ENCODE data around the gene BICRA.

Gene BICRA

DNA sequence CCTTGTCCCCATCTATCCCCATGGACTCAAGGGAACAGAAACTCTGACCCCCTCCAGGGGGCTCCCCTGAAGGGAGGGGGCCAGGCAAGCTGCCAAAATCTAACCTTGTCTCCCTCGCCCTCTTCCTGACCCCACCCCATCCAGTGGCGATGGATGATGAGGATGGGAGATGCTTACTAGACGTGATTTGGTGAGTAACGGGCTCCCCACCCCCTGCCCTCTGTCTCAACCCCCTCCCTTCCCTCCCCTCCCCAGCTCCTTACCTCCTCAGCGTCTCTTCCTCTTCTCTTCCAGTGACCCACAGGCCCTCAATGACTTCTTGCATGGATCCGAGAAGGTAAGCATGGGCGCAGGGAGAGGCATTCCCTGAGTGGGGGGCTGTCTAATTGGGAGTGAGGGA, 64.5 kb downstream of the BICRA start:
- Histone ChIP-seq H3K27me3 (replicated peaks; ENCODE audit: control insufficient read depth, insufficient read depth, low read length) (no peaks in the 10 kb centered on the region), H3K9me3 (ENCODE audit: control insufficient read depth, low read length) (no peaks in the 10 kb centered on the region), H3K4me1 (ENCODE audit: control insufficient read depth, insufficient read depth, low read length) (no peaks in the 10 kb centered on the region), H3K9ac (ENCODE audit: low read length) (no peak overlapping the region), H3K36me3 (ENCODE audit: control insufficient read depth, insufficient read depth, low read length, severe bottlenecking) (peaks cover 48% of the 10 kb centered on the region), H3K4me3 (ENCODE audit: low read length) (no peak overlapping the region)
- DNase-seq (ENCODE audit: low read depth): no peak

DNA sequence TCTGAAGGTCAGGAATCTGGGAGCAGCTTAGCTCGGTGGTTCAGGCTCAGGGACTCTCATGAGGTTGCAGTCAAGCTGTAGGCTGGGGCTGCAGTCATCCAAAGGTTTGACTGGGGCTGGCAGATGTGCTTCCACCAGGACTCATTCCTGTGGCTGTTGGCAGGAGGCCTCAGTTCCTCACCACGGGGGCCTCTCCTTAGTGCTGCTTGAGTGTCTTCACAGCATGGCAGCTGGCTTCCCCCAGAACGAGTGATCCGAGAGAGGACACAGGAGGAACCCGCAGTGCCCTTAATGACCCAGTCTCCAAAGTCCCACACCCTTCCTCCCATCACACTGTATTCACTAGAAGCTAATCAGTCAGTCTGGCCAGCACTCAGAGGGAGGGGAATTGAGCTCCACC, 65.6 kb downstream of the BICRA start:
- Histone ChIP-seq H3K36me3 (ENCODE audit: control insufficient read depth, insufficient read depth, low read length, severe bottlenecking) (peaks cover 49% of the 10 kb centered on the region), H3K9ac (ENCODE audit: low read length) (no peak overlapping the region), H3K9me3 (ENCODE audit: control insufficient read depth, low read length) (no peaks in the 10 kb centered on the region)

DNA sequence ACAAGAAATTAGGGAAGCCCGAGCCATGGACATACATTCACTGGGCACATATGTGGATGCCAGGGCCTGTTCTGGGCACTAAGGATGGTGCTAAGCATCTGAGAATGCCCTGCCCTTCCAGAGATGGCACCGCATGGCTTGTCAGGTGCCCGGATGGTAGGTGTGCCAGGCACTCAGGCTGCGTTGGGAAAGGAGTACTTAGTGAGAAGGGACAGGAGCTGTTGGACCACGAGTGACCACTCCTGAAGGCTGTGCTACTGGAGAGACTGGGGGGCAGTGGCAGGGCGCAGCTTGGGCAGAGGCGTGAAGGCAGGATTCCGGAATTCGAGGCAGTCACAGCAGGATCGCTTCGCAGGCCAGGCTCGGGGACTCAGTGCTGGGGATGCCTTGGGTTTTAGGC, 66.3 kb downstream of the BICRA start:
- Histone ChIP-seq H3K4me3 (ENCODE audit: low read length) (no peak overlapping the region), H3K9me3 (ENCODE audit: control insufficient read depth, low read length) (no peaks in the 10 kb centered on the region), H3K9ac (ENCODE audit: low read length) (no peak overlapping the region), H3K27me3 (replicated peaks; ENCODE audit: control insufficient read depth, insufficient read depth, low read length) (no peaks in the 10 kb centered on the region), H3K36me3 (ENCODE audit: control insufficient read depth, insufficient read depth, low read length, severe bottlenecking) (peaks cover 52% of the 10 kb centered on the region), H3K4me1 (ENCODE audit: control insufficient read depth, insufficient read depth, low read length) (no peaks in the 10 kb centered on the region)
- DNase-seq (ENCODE audit: low read depth): no peak

More for the DNA sequence above, 65.6 kb downstream of the BICRA start:
- no peaks in the 10 kb centered on the region for H3K4me1 ChIP-seq (ENCODE audit: control insufficient read depth, insufficient read depth, low read length)
- no peaks in the 10 kb centered on the region for H3K27me3 ChIP-seq (replicated peaks; ENCODE audit: control insufficient read depth, insufficient read depth, low read length)
- H3K4me3 ChIP-seq (ENCODE audit: low read length): no peak overlapping the region
- no peak for DNase-seq (ENCODE audit: low read depth)

DNA sequence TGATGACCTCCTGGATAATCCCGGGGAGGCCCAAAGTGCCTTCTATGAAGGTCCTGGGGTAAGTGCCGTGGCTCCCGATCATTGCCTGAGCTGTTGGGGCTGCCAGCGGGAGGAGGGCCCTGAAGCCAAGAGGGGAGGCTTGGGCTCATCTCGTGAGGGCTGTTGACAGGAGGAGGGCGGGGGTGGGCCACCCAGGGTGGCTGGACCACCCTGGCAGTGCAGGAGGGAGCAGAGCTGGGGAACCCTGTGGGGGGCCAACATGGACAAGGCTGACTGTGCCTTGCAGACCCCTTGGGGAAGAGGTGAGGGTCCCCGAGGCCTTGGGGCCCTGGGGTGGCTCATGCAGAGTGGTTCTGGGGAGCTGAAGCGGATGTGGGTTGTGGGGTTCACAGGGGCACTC, 66.9 kb downstream of the BICRA start:
- Histone ChIP-seq H3K27me3 (replicated peaks; ENCODE audit: control insufficient read depth, insufficient read depth, low read length) (no peaks in the 10 kb centered on the region), H3K4me1 (ENCODE audit: control insufficient read depth, insufficient read depth, low read length) (no peaks in the 10 kb centered on the region), H3K9ac (ENCODE audit: low read length) (no peak overlapping the region), H3K4me3 (ENCODE audit: low read length) (no peak overlapping the region), H3K9me3 (ENCODE audit: control insufficient read depth, low read length) (no peaks in the 10 kb centered on the region), H3K36me3 (ENCODE audit: control insufficient read depth, insufficient read depth, low read length, severe bottlenecking) (peaks cover 52% of the 10 kb centered on the region)
- DNase-seq (ENCODE audit: low read depth): no peak

DNA sequence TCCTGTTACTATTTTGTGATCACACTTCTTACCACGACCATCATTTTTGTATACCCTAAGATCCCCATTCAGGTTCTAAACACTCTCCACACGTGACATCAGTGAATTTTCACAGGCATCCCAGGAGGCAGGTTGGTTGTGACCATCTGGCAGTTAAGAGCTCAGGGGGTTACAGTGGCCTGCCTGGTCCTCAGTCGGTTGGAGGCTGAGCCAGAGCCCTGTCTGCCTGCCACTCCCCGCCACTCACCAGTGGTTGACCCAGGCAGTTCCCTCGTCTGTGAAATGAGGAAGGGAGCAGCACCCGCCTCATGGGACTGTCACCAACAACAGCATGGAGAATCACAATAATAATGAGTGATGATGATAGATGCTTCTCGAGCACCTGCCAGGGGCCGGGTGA, 67.9 kb downstream of the BICRA start:
- Histone ChIP-seq H3K4me1 (ENCODE audit: control insufficient read depth, insufficient read depth, low read length) (no peaks in the 10 kb centered on the region), H3K36me3 (ENCODE audit: control insufficient read depth, insufficient read depth, low read length, severe bottlenecking) (peaks cover 51% of the 10 kb centered on the region), H3K9ac (ENCODE audit: low read length) (no peak overlapping the region), H3K9me3 (ENCODE audit: control insufficient read depth, low read length) (no peaks in the 10 kb centered on the region), H3K4me3 (ENCODE audit: low read length) (no peak overlapping the region), H3K27me3 (replicated peaks; ENCODE audit: control insufficient read depth, insufficient read depth, low read length) (no peaks in the 10 kb centered on the region)
- no peak for DNase-seq (ENCODE audit: low read depth)

DNA sequence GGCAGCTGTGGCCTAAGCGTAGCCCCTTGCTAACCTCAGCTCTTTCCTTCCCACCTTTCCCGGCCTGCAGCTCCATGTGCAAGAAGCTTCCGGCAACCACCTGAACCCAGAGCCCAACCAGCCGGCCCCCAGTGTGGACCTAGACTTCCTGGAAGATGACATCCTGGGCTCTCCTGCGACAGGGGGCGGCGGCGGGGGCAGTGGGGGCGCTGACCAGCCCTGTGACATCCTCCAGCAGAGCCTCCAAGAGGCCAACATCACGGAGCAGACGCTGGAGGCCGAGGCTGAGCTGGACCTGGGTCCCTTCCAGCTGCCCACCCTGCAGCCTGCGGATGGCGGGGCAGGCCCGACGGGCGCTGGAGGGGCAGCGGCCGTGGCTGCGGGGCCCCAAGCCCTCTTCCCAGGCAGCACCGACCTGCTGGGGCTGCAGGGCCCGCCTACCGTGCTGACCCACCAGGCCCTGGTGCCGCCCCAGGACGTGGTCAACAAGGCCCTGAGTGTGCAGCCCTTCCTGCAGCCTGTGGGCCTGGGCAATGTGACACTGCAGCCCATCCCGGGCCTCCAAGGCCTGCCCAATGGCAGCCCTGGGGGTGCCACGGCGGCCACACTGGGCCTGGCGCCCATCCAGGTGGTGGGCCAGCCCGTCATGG, 70.4 kb downstream of the BICRA start:
- no peak overlapping the region for H3K9ac ChIP-seq (ENCODE audit: low read length)
- peaks cover 45% of the 10 kb centered on the region for H3K36me3 ChIP-seq (ENCODE audit: control insufficient read depth, insufficient read depth, low read length, severe bottlenecking)
- DNase-seq (ENCODE audit: low read depth): no peak
- H3K4me3 ChIP-seq (ENCODE audit: low read length): no peak overlapping the region
- no peaks in the 10 kb centered on the region for H3K27me3 ChIP-seq (replicated peaks; ENCODE audit: control insufficient read depth, insufficient read depth, low read length)
- no peaks in the 10 kb centered on the region for H3K4me1 ChIP-seq (ENCODE audit: control insufficient read depth, insufficient read depth, low read length)
- H3K9me3 ChIP-seq (ENCODE audit: control insufficient read depth, low read length): no peaks in the 10 kb centered on the region

DNA sequence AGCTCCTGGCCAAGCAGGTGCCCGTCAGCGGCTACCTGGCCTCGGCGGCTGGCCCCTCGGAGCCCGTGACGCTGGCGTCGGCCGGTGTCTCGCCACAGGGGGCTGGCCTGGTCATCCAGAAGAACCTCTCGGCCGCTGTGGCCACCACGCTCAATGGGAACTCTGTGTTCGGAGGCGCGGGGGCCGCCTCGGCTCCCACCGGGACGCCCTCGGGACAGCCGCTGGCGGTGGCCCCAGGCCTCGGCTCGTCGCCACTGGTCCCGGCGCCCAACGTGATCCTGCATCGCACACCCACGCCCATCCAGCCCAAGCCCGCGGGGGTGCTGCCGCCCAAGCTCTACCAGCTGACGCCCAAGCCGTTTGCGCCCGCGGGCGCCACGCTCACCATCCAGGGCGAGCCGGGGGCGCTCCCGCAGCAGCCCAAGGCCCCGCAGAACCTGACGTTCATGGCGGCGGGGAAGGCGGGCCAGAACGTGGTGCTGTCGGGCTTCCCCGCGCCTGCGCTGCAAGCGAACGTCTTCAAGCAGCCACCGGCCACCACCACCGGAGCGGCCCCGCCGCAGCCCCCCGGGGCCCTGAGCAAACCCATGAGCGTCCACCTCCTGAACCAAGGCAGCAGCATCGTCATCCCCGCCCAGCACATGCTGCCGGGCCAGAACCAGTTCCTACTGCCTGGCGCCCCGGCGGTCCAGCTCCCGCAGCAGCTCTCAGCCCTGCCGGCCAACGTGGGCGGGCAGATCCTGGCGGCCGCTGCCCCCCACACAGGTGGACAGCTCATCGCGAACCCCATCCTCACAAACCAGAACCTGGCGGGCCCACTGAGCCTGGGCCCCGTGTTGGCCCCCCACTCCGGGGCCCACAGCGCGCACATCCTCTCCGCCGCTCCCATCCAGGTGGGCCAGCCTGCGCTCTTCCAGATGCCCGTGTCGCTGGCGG, 71.3 kb downstream of the BICRA start:
- Histone ChIP-seq H3K4me1 (ENCODE audit: control insufficient read depth, insufficient read depth, low read length) (no peaks in the 10 kb centered on the region), H3K9ac (ENCODE audit: low read length) (no peak overlapping the region), H3K27me3 (replicated peaks; ENCODE audit: control insufficient read depth, insufficient read depth, low read length) (no peaks in the 10 kb centered on the region), H3K4me3 (ENCODE audit: low read length) (no peak overlapping the region), H3K36me3 (ENCODE audit: control insufficient read depth, insufficient read depth, low read length, severe bottlenecking) (peaks cover 47% of the 10 kb centered on the region), H3K9me3 (ENCODE audit: control insufficient read depth, low read length) (no peaks in the 10 kb centered on the region)
- no peak for DNase-seq (ENCODE audit: low read depth)

DNA sequence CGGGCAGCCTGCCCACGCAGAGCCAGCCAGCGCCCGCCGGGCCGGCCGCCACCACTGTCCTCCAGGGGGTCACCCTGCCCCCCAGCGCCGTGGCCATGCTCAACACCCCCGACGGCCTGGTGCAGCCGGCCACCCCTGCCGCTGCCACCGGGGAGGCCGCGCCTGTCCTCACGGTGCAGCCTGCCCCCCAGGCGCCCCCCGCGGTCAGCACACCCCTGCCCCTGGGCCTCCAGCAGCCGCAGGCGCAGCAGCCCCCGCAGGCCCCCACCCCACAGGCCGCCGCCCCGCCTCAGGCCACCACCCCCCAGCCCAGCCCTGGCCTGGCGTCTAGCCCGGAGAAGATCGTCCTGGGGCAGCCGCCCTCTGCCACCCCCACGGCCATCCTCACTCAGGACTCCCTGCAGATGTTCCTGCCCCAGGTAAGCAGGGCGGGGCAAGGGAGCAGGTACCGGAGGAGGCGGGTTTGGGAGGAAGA, 72.0 kb downstream of the BICRA start:
- no peak for DNase-seq (ENCODE audit: low read depth)
- no peak overlapping the region for H3K9ac ChIP-seq (ENCODE audit: low read length)
- no peaks in the 10 kb centered on the region for H3K4me1 ChIP-seq (ENCODE audit: control insufficient read depth, insufficient read depth, low read length)
- H3K4me3 ChIP-seq (ENCODE audit: low read length): no peak overlapping the region
- H3K27me3 ChIP-seq (replicated peaks; ENCODE audit: control insufficient read depth, insufficient read depth, low read length): no peaks in the 10 kb centered on the region
- H3K36me3 ChIP-seq (ENCODE audit: control insufficient read depth, insufficient read depth, low read length, severe bottlenecking): peaks cover 50% of the 10 kb centered on the region
- no peaks in the 10 kb centered on the region for H3K9me3 ChIP-seq (ENCODE audit: control insufficient read depth, low read length)

DNA sequence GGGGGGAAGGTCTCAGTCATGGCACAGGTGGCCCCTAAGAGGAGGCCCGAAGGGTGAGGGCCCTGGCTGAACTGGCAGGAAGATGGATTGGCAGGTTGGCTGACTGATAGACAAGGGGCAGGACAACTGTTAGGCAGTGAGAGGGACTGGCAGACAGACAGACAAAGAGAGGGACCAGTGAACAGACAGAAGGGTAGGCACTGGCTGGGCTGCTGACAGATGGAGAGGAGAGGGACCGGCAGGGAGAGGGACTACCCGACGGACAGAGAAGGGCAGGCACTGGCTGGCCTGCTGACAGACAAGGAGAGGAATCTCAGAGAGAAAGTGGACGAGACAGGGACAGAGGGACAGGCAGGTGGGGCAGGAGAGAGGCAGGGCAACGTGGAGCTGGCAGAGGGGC, 72.5 kb downstream of the BICRA start:
- no peaks in the 10 kb centered on the region for H3K27me3 ChIP-seq (replicated peaks; ENCODE audit: control insufficient read depth, insufficient read depth, low read length)
- DNase-seq (ENCODE audit: low read depth): no peak
- no peaks in the 10 kb centered on the region for H3K4me1 ChIP-seq (ENCODE audit: control insufficient read depth, insufficient read depth, low read length)
- no peak overlapping the region for H3K4me3 ChIP-seq (ENCODE audit: low read length)
- no peak overlapping the region for H3K9ac ChIP-seq (ENCODE audit: low read length)
- peaks cover 50% of the 10 kb centered on the region for H3K36me3 ChIP-seq (ENCODE audit: control insufficient read depth, insufficient read depth, low read length, severe bottlenecking)
- H3K9me3 ChIP-seq (ENCODE audit: control insufficient read depth, low read length): no peaks in the 10 kb centered on the region

DNA sequence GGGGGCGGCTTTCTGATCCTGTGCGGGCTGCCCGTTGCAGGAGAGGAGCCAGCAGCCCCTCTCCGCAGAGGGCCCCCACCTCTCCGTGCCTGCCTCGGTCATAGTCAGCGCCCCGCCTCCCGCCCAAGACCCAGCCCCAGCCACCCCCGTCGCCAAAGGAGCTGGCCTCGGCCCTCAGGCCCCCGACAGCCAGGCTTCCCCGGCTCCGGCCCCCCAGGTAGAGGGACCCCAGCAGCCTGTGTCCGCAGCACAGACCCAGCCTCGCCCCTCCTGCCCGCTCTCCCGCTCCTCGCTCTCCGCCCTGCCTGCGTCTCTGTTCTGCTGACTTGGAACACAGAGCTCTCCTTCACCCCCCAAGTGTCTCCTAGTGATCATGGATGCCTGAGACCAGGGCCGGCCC, 73.0 kb downstream of the BICRA start:
- no peaks in the 10 kb centered on the region for H3K4me1 ChIP-seq (ENCODE audit: control insufficient read depth, insufficient read depth, low read length)
- no peak for DNase-seq (ENCODE audit: low read depth)
- H3K9me3 ChIP-seq (ENCODE audit: control insufficient read depth, low read length): no peaks in the 10 kb centered on the region
- no peaks in the 10 kb centered on the region for H3K27me3 ChIP-seq (replicated peaks; ENCODE audit: control insufficient read depth, insufficient read depth, low read length)
- H3K4me3 ChIP-seq (ENCODE audit: low read length): no peak overlapping the region
- H3K9ac ChIP-seq (ENCODE audit: low read length): no peak overlapping the region
- H3K36me3 ChIP-seq (ENCODE audit: control insufficient read depth, insufficient read depth, low read length, severe bottlenecking): peaks cover 47% of the 10 kb centered on the region

DNA sequence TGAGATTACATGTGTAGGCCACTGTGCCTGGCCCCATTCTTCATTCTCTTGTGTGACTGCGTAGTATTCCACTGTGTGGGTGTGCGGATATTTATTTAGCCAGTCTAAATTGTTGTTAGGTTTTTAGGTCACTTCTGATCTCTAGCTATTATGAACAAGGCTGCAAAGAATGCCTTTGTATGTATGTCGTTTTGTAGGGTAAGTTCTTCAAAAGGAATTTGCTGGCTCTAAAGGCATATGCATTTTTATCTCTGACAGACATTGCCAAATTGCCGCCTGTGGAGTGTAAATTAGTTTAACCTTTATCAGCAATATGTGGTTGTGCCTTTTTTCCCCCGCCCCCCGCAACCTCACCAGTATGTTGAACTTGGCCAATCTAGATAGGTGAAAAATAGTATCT, 74.0 kb downstream of the BICRA start:
- Histone ChIP-seq H3K4me1 (ENCODE audit: control insufficient read depth, insufficient read depth, low read length) (no peaks in the 10 kb centered on the region), H3K27me3 (replicated peaks; ENCODE audit: control insufficient read depth, insufficient read depth, low read length) (no peaks in the 10 kb centered on the region), H3K9me3 (ENCODE audit: control insufficient read depth, low read length) (no peaks in the 10 kb centered on the region), H3K9ac (ENCODE audit: low read length) (no peak overlapping the region), H3K4me3 (ENCODE audit: low read length) (no peak overlapping the region), H3K36me3 (ENCODE audit: control insufficient read depth, insufficient read depth, low read length, severe bottlenecking) (peaks cover 37% of the 10 kb centered on the region)
- no peak for DNase-seq (ENCODE audit: low read depth)
